ENCODE data around the gene SLC24A3.

The SLC24A3 gene

GRCh38 chr20:19765266-19765665, 552.8 kb downstream of the SLC24A3 start:
- H3K4me1 ChIP-seq (ENCODE audit: control insufficient read depth, insufficient read depth, low read length), result no peaks in the 10 kb centered on the region
- H3K9ac ChIP-seq (ENCODE audit: low read depth, low read length), result no peak overlapping the region
- no peaks in the 10 kb centered on the region for H3K27me3 ChIP-seq (ENCODE audit: control insufficient read depth, insufficient read depth, low read length)
- no peaks in the 10 kb centered on the region for H3K36me3 ChIP-seq (ENCODE audit: insufficient read depth, low read length)
- no peak overlapping the region for H3K4me2 ChIP-seq (ENCODE audit: low read length)
- no peaks in the 10 kb centered on the region for H3K9me3 ChIP-seq (replicated peaks; ENCODE audit: low read length)
- H3K4me3 ChIP-seq (ENCODE audit: low read length), result no peak overlapping the region

- Histone ChIP-seq H3K9me3 (replicated peaks; ENCODE audit: low read length) (no peaks in the 10 kb centered on the region), H3K36me3 (ENCODE audit: insufficient read depth, low read length) (no peaks in the 10 kb centered on the region), H3K4me1 (ENCODE audit: control insufficient read depth, insufficient read depth, low read length) (no peaks in the 10 kb centered on the region), H3K4me3 (ENCODE audit: low read length) (no peak overlapping the region), H3K4me2 (ENCODE audit: low read length) (no peak overlapping the region), H3K9ac (ENCODE audit: low read depth, low read length) (no peak overlapping the region), H3K27me3 (ENCODE audit: control insufficient read depth, insufficient read depth, low read length) (no peaks in the 10 kb centered on the region)
These were observed 553.5 kb downstream of the SLC24A3 start for GRCh38 chr20:19765913-19766312.

GRCh38 chr20:19767070-19767469, 554.6 kb downstream of the SLC24A3 start:
- no peak overlapping the region for H3K4me3 ChIP-seq (ENCODE audit: low read length)
- no peak overlapping the region for H3K4me2 ChIP-seq (ENCODE audit: low read length)
- no peaks in the 10 kb centered on the region for H3K9me3 ChIP-seq (replicated peaks; ENCODE audit: low read length)
- no peaks in the 10 kb centered on the region for H3K27me3 ChIP-seq (ENCODE audit: control insufficient read depth, insufficient read depth, low read length)
- H3K36me3 ChIP-seq (ENCODE audit: insufficient read depth, low read length), result no peaks in the 10 kb centered on the region
- H3K9ac ChIP-seq (ENCODE audit: low read depth, low read length), result no peak overlapping the region
- no peaks in the 10 kb centered on the region for H3K4me1 ChIP-seq (ENCODE audit: control insufficient read depth, insufficient read depth, low read length)

GRCh38 chr20:19768325-19768842, 555.9 kb downstream of the SLC24A3 start:
- no peak overlapping the region for H3K4me3 ChIP-seq (ENCODE audit: low read length)

GRCh38 chr20:19769507-19769906, 557.1 kb downstream of the SLC24A3 start:
- no peaks in the 10 kb centered on the region for H3K4me1 ChIP-seq (ENCODE audit: control insufficient read depth, insufficient read depth, low read length)

More at GRCh38 chr20:19768325-19768842, 555.9 kb downstream of the SLC24A3 start:
- H3K36me3 ChIP-seq (ENCODE audit: insufficient read depth, low read length), result no peaks in the 10 kb centered on the region
- no peak overlapping the region for H3K9ac ChIP-seq (ENCODE audit: low read depth, low read length)
- no peaks in the 10 kb centered on the region for H3K9me3 ChIP-seq (replicated peaks; ENCODE audit: low read length)
- no peak overlapping the region for H3K4me2 ChIP-seq (ENCODE audit: low read length)
- no peaks in the 10 kb centered on the region for H3K4me1 ChIP-seq (ENCODE audit: control insufficient read depth, insufficient read depth, low read length)
- no peaks in the 10 kb centered on the region for H3K27me3 ChIP-seq (ENCODE audit: control insufficient read depth, insufficient read depth, low read length)

GRCh38 chr20:19770375-19770774, 557.9 kb downstream of the SLC24A3 start:
- H3K4me3 ChIP-seq (ENCODE audit: low read length), result no peak overlapping the region
- no peaks in the 10 kb centered on the region for H3K9me3 ChIP-seq (replicated peaks; ENCODE audit: low read length)
- no peak overlapping the region for H3K9ac ChIP-seq (ENCODE audit: low read depth, low read length)
- no peaks in the 10 kb centered on the region for H3K36me3 ChIP-seq (ENCODE audit: insufficient read depth, low read length)
- no peaks in the 10 kb centered on the region for H3K4me1 ChIP-seq (ENCODE audit: control insufficient read depth, insufficient read depth, low read length)
- H3K4me2 ChIP-seq (ENCODE audit: low read length), result no peak overlapping the region
- no peaks in the 10 kb centered on the region for H3K27me3 ChIP-seq (ENCODE audit: control insufficient read depth, insufficient read depth, low read length)

More at GRCh38 chr20:19769507-19769906, 557.1 kb downstream of the SLC24A3 start:
- H3K9me3 ChIP-seq (replicated peaks; ENCODE audit: low read length), result no peaks in the 10 kb centered on the region
- no peak overlapping the region for H3K4me2 ChIP-seq (ENCODE audit: low read length)
- H3K9ac ChIP-seq (ENCODE audit: low read depth, low read length), result no peak overlapping the region
- no peaks in the 10 kb centered on the region for H3K27me3 ChIP-seq (ENCODE audit: control insufficient read depth, insufficient read depth, low read length)
- H3K36me3 ChIP-seq (ENCODE audit: insufficient read depth, low read length), result no peaks in the 10 kb centered on the region
- H3K4me3 ChIP-seq (ENCODE audit: low read length), result no peak overlapping the region

- Histone ChIP-seq H3K36me3 (ENCODE audit: insufficient read depth, low read length) (no peaks in the 10 kb centered on the region), H3K9me3 (replicated peaks; ENCODE audit: low read length) (no peaks in the 10 kb centered on the region), H3K4me1 (ENCODE audit: control insufficient read depth, insufficient read depth, low read length) (peaks cover 6% of the 10 kb centered on the region), H3K4me3 (ENCODE audit: low read length) (no peak overlapping the region), H3K9ac (ENCODE audit: low read depth, low read length) (no peak overlapping the region), H3K27me3 (ENCODE audit: control insufficient read depth, insufficient read depth, low read length) (no peaks in the 10 kb centered on the region), H3K4me2 (ENCODE audit: low read length) (no peak overlapping the region)
These were observed 558.6 kb downstream of the SLC24A3 start for GRCh38 chr20:19771031-19771430.
